Common myeloid progenitor, CD34-positive (primary cell): ENCODE measurements around the gene EBLN2.
A peak's percentile ranks its signal among the peaks of the same experiment; 100 is the strongest.

Source experiments
- CTCF ChIA-PET: fragments of 350-600 bp; sonication (Branson Sonifier 250); formaldehyde crosslinking; loops from one replicate; lab custom pipeline; 2021; ENCODE audit warnings: antibody characterized with exemption; lab: Charles Lee
- POLR2A ChIA-PET: fragments of 350-600 bp; sonication (Branson Sonifier 250); formaldehyde crosslinking; loops from one replicate; lab custom pipeline; 2021; ENCODE audit warnings: antibody characterized with exemption; lab: Charles Lee
- DNase-seq, 3 donors: peaks; one replicate each; pipeline versions ENCODE4 v3.0.0 to v3.0.0-alpha.2; 2013
- H3K27ac ChIP-seq, 2 experiments: 1 replicate in 1 of 2; 2 replicates in 1 of 2; pipeline ENCODE4 v1.7.0; 2013; ENCODE audit warnings: inconsistent platforms in 2 of 2, low read length in 2 of 2, mild to moderate bottlenecking in 2 of 2, low read depth in 1 of 2, moderate library complexity in 1 of 2; ENCODE audit not compliant: severe bottlenecking in 2 of 2, insufficient read depth in 1 of 2, poor library complexity in 1 of 2
- H3K27me3 ChIP-seq, 5 experiments: replicated peaks in 2 of 5; 1 replicate in 3 of 5; 2 replicates in 2 of 5; pipeline versions ENCODE4 v1.6.1 to v1.7.0; 2013; ENCODE audit warnings: low read length in 4 of 5, mild to moderate bottlenecking in 2 of 5, moderate library complexity in 2 of 5, inconsistent platforms in 1 of 5; ENCODE audit not compliant: insufficient read depth in 5 of 5, control insufficient read depth in 4 of 5
- H3K36me3 ChIP-seq, 4 experiments: 1 replicate in 2 of 4; 2 replicates in 2 of 4; pipeline versions ENCODE4 v1.6.1 to v1.7.0; 2013; ENCODE audit warnings: low read length in 3 of 4, control low read depth in 1 of 4, mild to moderate bottlenecking in 1 of 4; ENCODE audit not compliant: control insufficient read depth in 4 of 4, insufficient read depth in 4 of 4
- H3K4me1 ChIP-seq, 4 experiments: 1 replicate in 3 of 4; 2 replicates in 1 of 4; pipeline versions ENCODE4 v1.6.1 to v1.7.1; 2013; ENCODE audit warnings: low read length in 3 of 4, mild to moderate bottlenecking in 3 of 4, control low read depth in 1 of 4, inconsistent platforms in 1 of 4, moderate library complexity in 1 of 4; ENCODE audit not compliant: control insufficient read depth in 4 of 4, insufficient read depth in 4 of 4; ENCODE audit errors: control extremely low read depth in 1 of 4
- H3K4me3 ChIP-seq, 7 experiments: 1 replicate in 4 of 7; 2 replicates in 3 of 7; pipeline versions ENCODE4 v1.5.1 to v1.7.0; 2013; ENCODE audit warnings: mild to moderate bottlenecking in 7 of 7, low read length in 6 of 7, moderate library complexity in 6 of 7, inconsistent platforms in 2 of 7, low read depth in 2 of 7, control low read depth in 1 of 7; ENCODE audit not compliant: insufficient read depth in 4 of 7, control insufficient read depth in 1 of 7; ENCODE audit errors: extremely low read depth in 1 of 7
- H3K9me3 ChIP-seq, 5 experiments: 1 replicate in 4 of 5; 2 replicates in 1 of 5; pipeline versions ENCODE4 v1.6.1 to v1.7.1; 2013; ENCODE audit warnings: low read length in 4 of 5, mild to moderate bottlenecking in 2 of 5, inconsistent platforms in 1 of 5, low read depth in 1 of 5, moderate library complexity in 1 of 5; ENCODE audit not compliant: control insufficient read depth in 4 of 5, insufficient read depth in 2 of 5; ENCODE audit errors: control extremely low read depth in 1 of 5
- WGBS: methylation state at CpG from one replicate; pipeline ENCODE4 v1.1.5; 2013; ENCODE audit not compliant: insufficient coverage; 5-methylcytosine and 5-hydroxymethylcytosine counted together

Gene EBLN2

GRCh38 chr3:73069775-73070444 is 8.5 kb downstream of the EBLN2 start:
- CTCF ChIA-PET, result no interaction called here
- 97% methylated on average over 6 of the region's 14 CpGs for WGBS

GRCh38 chr3:73070675-73071575 is 9.5 kb downstream of the EBLN2 start:
- 69% methylated on average over 2 of the region's 6 CpGs for WGBS
- CTCF ChIA-PET, result interaction anchor here (1.4 kb wide), 1 partner anchor 8 kb away, joined by 3 read pairs; no protein-coding TSS in a partner anchor
- POLR2A ChIA-PET, result no interaction called here

More at GRCh38 chr3:73069775-73070444, 8.5 kb downstream of the EBLN2 start:
- Histone ChIP-seq H3K4me3 (no peak overlapping the region), H3K36me3 (peaks cover 2 to 15% (median 9%) of the 10 kb centered on the region in 4 experiments), H3K4me1 (peaks cover 0 to 4% (median 0%) of the 10 kb centered on the region in 4 experiments), H3K27me3 (no peaks in the 10 kb centered on the region), H3K9me3 (no peaks in the 10 kb centered on the region), H3K27ac (no peak overlapping the region)
- no peak for DNase-seq
- POLR2A ChIA-PET, result no interaction called here

GRCh38 chr3:73071952-73072351 is 10.5 kb downstream of the EBLN2 start:
- Histone ChIP-seq H3K4me1 (peaks cover 0 to 4% (median 0%) of the 10 kb centered on the region in 4 experiments), H3K9me3 (no peaks in the 10 kb centered on the region), H3K27ac (no peak overlapping the region), H3K36me3 (peaks cover 0 to 14% (median 3%) of the 10 kb centered on the region in 4 experiments), H3K27me3 (no peaks in the 10 kb centered on the region), H3K4me3 (no peak overlapping the region)
- 100% methylated on average over 1 of the region's 1 CpG for WGBS
- DNase-seq, result no peak
- POLR2A ChIA-PET, result no interaction called here
- CTCF ChIA-PET, result interaction anchor here (1.4 to 1.5 kb wide), 2 partner anchors 9 to 13 kb away, joined by 3 read pairs; no protein-coding TSS in a partner anchor

More at GRCh38 chr3:73070675-73071575, 9.5 kb downstream of the EBLN2 start:
- Histone ChIP-seq H3K27ac (no peak overlapping the region), H3K36me3 (peaks cover 0 to 14% (median 6%) of the 10 kb centered on the region in 4 experiments), H3K4me3 (no peak overlapping the region), H3K9me3 (no peaks in the 10 kb centered on the region), H3K27me3 (no peaks in the 10 kb centered on the region), H3K4me1 (peaks cover 0 to 4% (median 0%) of the 10 kb centered on the region in 4 experiments)
- DNase-seq, result no peak

- CTCF ChIA-PET, result interaction anchor here (0.7 to 1.6 kb wide), 4 partner anchors 10 to 221 kb away, joined by 3 to 5 read pairs (median 3); no protein-coding TSS in a partner anchor
- Histone ChIP-seq H3K4me3 (no peak overlapping the region), H3K27me3 (no peaks in the 10 kb centered on the region), H3K4me1 (peaks cover 0 to 4% (median 0%) of the 10 kb centered on the region in 4 experiments), H3K36me3 (peaks cover 0 to 8% (median 1%) of the 10 kb centered on the region in 4 experiments), H3K27ac (no peak overlapping the region), H3K9me3 (no peaks in the 10 kb centered on the region)
- POLR2A ChIA-PET, result no interaction called here
- 0% methylated on average over 1 of the region's 1 CpG for WGBS
- DNase-seq, result peak; percentile 14 to 82 (median 76)
Observed at GRCh38 chr3:73072634-73073033, 11.2 kb downstream of the EBLN2 start.

- DNase-seq, result no peak
- H3K4me3 ChIP-seq, result no peak overlapping the region
- ChIA-PET CTCF (interaction anchor here (0.7 to 1.6 kb wide), 4 partner anchors 14 to 222 kb away, joined by 3 to 5 read pairs (median 3); no protein-coding TSS in a partner anchor), POLR2A (no interaction called here)
- WGBS, result 77% methylated on average over 2 of the region's 4 CpGs
- H3K27ac ChIP-seq, result no peak overlapping the region
- H3K36me3 ChIP-seq, result peaks cover 0 to 5% (median 1%) of the 10 kb centered on the region in 4 experiments
- H3K27me3 ChIP-seq, result no peaks in the 10 kb centered on the region
- no peaks in the 10 kb centered on the region for H3K9me3 ChIP-seq
- H3K4me1 ChIP-seq, result peaks cover 0 to 4% (median 0%) of the 10 kb centered on the region in 4 experiments
Observed at GRCh38 chr3:73073091-73073707, 11.7 kb downstream of the EBLN2 start.

- POLR2A ChIA-PET, result no interaction called here
- DNase-seq, result no peak
- H3K27me3 ChIP-seq, result no peaks in the 10 kb centered on the region
- no peaks in the 10 kb centered on the region for H3K9me3 ChIP-seq
- 91% methylated on average over 8 of the region's 8 CpGs for WGBS
- H3K4me1 ChIP-seq, result peaks cover 0 to 4% (median 0%) of the 10 kb centered on the region in 4 experiments
- no peak overlapping the region for H3K27ac ChIP-seq
- H3K4me3 ChIP-seq, result no peak overlapping the region
- H3K36me3 ChIP-seq, result no peaks in the 10 kb centered on the region
- CTCF ChIA-PET, result interaction anchor here (1.5 kb wide), 1 partner anchor 17 kb away, joined by 3 read pairs; no protein-coding TSS in a partner anchor
Observed at GRCh38 chr3:73074781-73075180, 13.3 kb downstream of the EBLN2 start.
